K562 (cell line): ENCODE measurements around the gene PDZD8. TPM values are rescaled to one million over a fixed set of nuclear protein-coding genes. Genes with fewer than 3 reads are reported as not detected.

Experiments used
- ATAC-seq: fragments of 200-7000 bp; cut with Tn5 transposase; 3 replicates; pipeline ENCODE4 v1.9.1; 2020; ENCODE audit warnings: moderate library complexity
- BruUV-seq: library from RNA; stranded (reverse); fragments of 400-500 nt; replicated peaks from 2 replicates; lab custom pipeline; 2021; lab: Mats Ljungman, UMichigan
- CTCF ChIA-PET: fragments of 300-600 bp; formaldehyde crosslinking; extraction: SDS; loops from one replicate; lab custom pipeline; 2021; ENCODE audit warnings: low intra/inter-chr PET ratio; lab: Yijun Ruan, JAX
- POLR2A ChIA-PET: fragments of 300-600, 350-650 bp; sonication (Branson Sonifier 250); formaldehyde crosslinking; extraction: SDS; loops from one replicate; lab custom pipeline; 2021; ENCODE audit warnings: antibody characterized with exemption, inconsistent platforms; lab: Yijun Ruan, JAX
- DNase-seq, 4 experiments: peaks; one replicate each; pipeline versions ENCODE4 v3.0.0 to v3.0.0-alpha.2; 2011 to 2018; ENCODE audit warnings: low spot score in 3 of 4, mixed read lengths in 3 of 4; ENCODE audit errors: extremely low read depth in 1 of 4
- FAIRE-seq: peaks from 2 replicates; lab custom pipeline; 2011; peaks lifted over from hg19 to GRCh38; lab: Jason Lieb, UNC
- H2AFZ ChIP-seq: 2 replicates; pipeline ENCODE4 v1.6.0; 2011; ENCODE audit warnings: low read depth, low read length, control low read depth, inconsistent platforms
- H3K27ac ChIP-seq: fragments of 200-600 bp; 3 replicates; pipeline ENCODE4 v1.8.0; 2011; ENCODE audit warnings: low read depth, mild to moderate bottlenecking, control low read depth, inconsistent platforms, low read length, moderate library complexity, mixed read lengths; ENCODE audit errors: extremely low read depth
- H3K27me3 ChIP-seq, 2 experiments: fragments of 300-600 bp in 1 of 2; 2 replicates in 1 of 2; 3 replicates in 1 of 2; pipeline versions ENCODE4 v1.6.0 to v1.8.0; 2011; ENCODE audit warnings: inconsistent platforms in 2 of 2, low read length in 2 of 2, mild to moderate bottlenecking in 1 of 2, mixed read lengths in 1 of 2, moderate library complexity in 1 of 2; ENCODE audit not compliant: control insufficient read depth in 2 of 2, insufficient read depth in 2 of 2
- H3K36me3 ChIP-seq: fragments of 300-600 bp; 3 replicates; pipeline ENCODE4 v1.8.0; 2011; ENCODE audit warnings: mild to moderate bottlenecking, low read length, inconsistent platforms; ENCODE audit not compliant: control insufficient read depth, insufficient read depth
- H3K4me1 ChIP-seq, 2 experiments: fragments of 200-600 bp in 1 of 2; replicated peaks in 1 of 2; 2 replicates in 1 of 2; 3 replicates in 1 of 2; pipeline versions ENCODE4 v1.5.1 to v1.8.0; 2011; ENCODE audit warnings: inconsistent platforms in 2 of 2, low read length in 2 of 2, mild to moderate bottlenecking in 1 of 2, mixed read lengths in 1 of 2, moderate library complexity in 1 of 2; ENCODE audit not compliant: control insufficient read depth in 2 of 2, insufficient read depth in 2 of 2
- H3K4me2 ChIP-seq: 2 replicates; pipeline ENCODE4 v1.6.1; 2011; ENCODE audit warnings: low read length, control low read depth, inconsistent platforms, mixed read lengths; ENCODE audit not compliant: insufficient read depth
- H3K4me3 ChIP-seq: fragments of 200-600 bp; sonication (generic), shearing (Covaris generic); 2 replicates; pipeline ENCODE4 v1.5.1; 2016; ENCODE audit warnings: control low read depth, inconsistent platforms
- H3K79me2 ChIP-seq: fragments of 200-600 bp; 3 replicates; pipeline ENCODE4 v1.8.0; 2011; ENCODE audit warnings: low read length, inconsistent platforms; ENCODE audit not compliant: control insufficient read depth, insufficient read depth
- H3K9ac ChIP-seq, 2 experiments: 2 replicates each; pipeline versions ENCODE4 v1.6.0 to v1.6.1; 2011; ENCODE audit warnings: low read depth in 2 of 2, low read length in 2 of 2, control low read depth in 1 of 2, inconsistent platforms in 1 of 2, mild to moderate bottlenecking in 1 of 2, mixed read lengths in 1 of 2; ENCODE audit not compliant: insufficient read depth in 1 of 2
- H3K9me1 ChIP-seq: one replicate; pipeline ENCODE4 v1.6.0; 2011; ENCODE audit warnings: inconsistent platforms, mild to moderate bottlenecking, low read length, moderate library complexity; ENCODE audit not compliant: control insufficient read depth, insufficient read depth
- H3K9me3 ChIP-seq: replicated peaks from 2 replicates; pipeline ENCODE4 v1.5.1; 2011; ENCODE audit warnings: low read depth, low read length, inconsistent platforms; ENCODE audit not compliant: control insufficient read depth, insufficient read depth
- H4K20me1 ChIP-seq: replicated peaks from 2 replicates; pipeline ENCODE4 v1.6.1; 2011; ENCODE audit warnings: low read length, inconsistent platforms, mixed read lengths; ENCODE audit not compliant: control insufficient read depth, insufficient read depth
- GATAD2A ChIP-seq: fragments of 450-650 bp; IDR thresholded peaks from 2 replicates; pipeline ENCODE4 v1.6.1; 2017
- KHSRP ChIP-seq: fragments of 450-650 bp; IDR thresholded peaks from 2 replicates; pipeline ENCODE4 v1.6.1; 2017
- NCOA6 ChIP-seq: fragments of 450-650 bp; IDR thresholded peaks from 2 replicates; pipeline ENCODE4 v1.6.1; 2017; ENCODE audit warnings: mild to moderate bottlenecking
- PHF21A ChIP-seq: fragments of 450-650 bp; IDR thresholded peaks from 2 replicates; pipeline ENCODE4 v1.6.1; 2017; ENCODE audit warnings: low read depth, borderline replicate concordance
- WGBS: fragments of 100-300 bp; shearing (Covaris generic); methylation state at CpG from one replicate; pipeline ENCODE4 v1.1.6; 2016; ENCODE audit warnings: low coverage, mixed read lengths; ENCODE audit not compliant: insufficient coverage; ENCODE audit errors: missing lambda C conversion rate; 5-methylcytosine and 5-hydroxymethylcytosine counted together
- in situ Hi-C: fragments of 300-500 bp; cut with MboI; formaldehyde crosslinking; loops from 4 replicates; pipeline ENCODE4 v1.15.0; 2018; ENCODE audit warnings: inconsistent platforms, mixed read lengths
- intact Hi-C: fragments of 100-400 bp; cut with micrococcal nuclease; formaldehyde crosslinking; loops from 2 replicates; pipeline ENCODE4 v1.14.2; 2022
- polyA plus RNA-seq, 8 experiments: library from polyadenylated mRNA; depleted of rRNA in 4 of 8; stranded (reverse) in 5 of 8; unstranded in 3 of 8; fragments of >200 nt; fragmentation: Nextera tagmentation in 2 of 8; fragmentation: Illumina TruSeq in 1 of 8; extraction: Ambion mirVana in 2 of 8; extraction: Trizol in 1 of 8; gene quantifications; 2 replicates each; pipeline versions ENCODE4 v1.2.1 to v1.2.3, GENCODE V29; 2011 to 2014; ENCODE audit warnings: inconsistent platforms in 1 of 8, missing spikeins in 1 of 8
- total RNA-seq, 7 experiments: library from RNA; depleted of rRNA in 6 of 7; stranded (reverse); fragments of >200 nt in 6 of 7; fragmentation: Illumina TruSeq in 2 of 7; extraction: Trizol in 2 of 7; gene quantifications; 2 replicates each; pipeline versions ENCODE4 v1.2.1 to v1.2.3, GENCODE V29; 2011 to 2021; ENCODE audit warnings: low replicate concordance in 1 of 7
- TF ChIP-seq, protein P1 (sequence below): sonication (generic); formaldehyde crosslinking; IDR thresholded peaks from 2 replicates; pipeline ENCODE4 v1.8.0; 2023; ENCODE audit warnings: mild to moderate bottlenecking, missing genetic modification reagents

The PDZD8 gene
- total and polyA plus RNA-seq, 9 of the 15 experiments (the other 6 are each of a cell fraction or from before 2014, with no cell fraction given), result 5.5 to 53.4 (median 36.8) TPM

DNA sequence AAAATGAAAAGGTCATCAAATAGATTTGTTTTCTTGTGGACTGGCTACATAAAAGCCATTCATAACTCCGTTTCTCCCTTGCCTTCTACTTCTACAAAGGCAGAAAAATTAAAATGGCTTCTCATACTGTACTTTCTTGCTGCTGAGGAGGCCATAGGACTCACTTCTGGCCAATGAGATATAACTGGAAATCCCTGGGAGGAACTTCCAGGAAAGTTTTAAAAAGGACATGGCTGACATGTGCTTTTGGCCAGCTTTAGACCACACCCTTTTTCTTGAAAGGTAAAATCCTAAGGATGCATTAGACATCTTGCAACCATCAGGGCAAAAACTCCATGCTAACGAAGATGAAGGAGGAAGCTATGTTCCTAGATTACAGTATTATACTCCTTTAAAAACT lies 58.5 kb downstream of the PDZD8 start:
- Histone ChIP-seq H2AFZ (no peak overlapping the region), H3K4me1 (no peaks in the 10 kb centered on the region), H3K36me3 (peaks cover 68% of the 10 kb centered on the region), H3K9ac (no peak overlapping the region), H3K27ac (no peak overlapping the region), H3K4me3 (no peak overlapping the region), H3K9me3 (no peaks in the 10 kb centered on the region), H3K9me1 (no peaks in the 10 kb centered on the region), H3K27me3 (no peaks in the 10 kb centered on the region), H4K20me1 (no peaks in the 10 kb centered on the region; the same call in 1 of the 2 replicates), H3K79me2 (peaks cover 68% of the 10 kb centered on the region), H3K4me2 (no peak overlapping the region)
- DNase-seq (no peak), FAIRE-seq (no peak), ATAC-seq (no peak)
- BruUV-seq, result no TSS peak
- TF ChIP-seq NCOA6 (no peak), KHSRP (no peak), GATAD2A (no peak), PHF21A (no peak)
- TF ChIP-seq, protein P1, sequence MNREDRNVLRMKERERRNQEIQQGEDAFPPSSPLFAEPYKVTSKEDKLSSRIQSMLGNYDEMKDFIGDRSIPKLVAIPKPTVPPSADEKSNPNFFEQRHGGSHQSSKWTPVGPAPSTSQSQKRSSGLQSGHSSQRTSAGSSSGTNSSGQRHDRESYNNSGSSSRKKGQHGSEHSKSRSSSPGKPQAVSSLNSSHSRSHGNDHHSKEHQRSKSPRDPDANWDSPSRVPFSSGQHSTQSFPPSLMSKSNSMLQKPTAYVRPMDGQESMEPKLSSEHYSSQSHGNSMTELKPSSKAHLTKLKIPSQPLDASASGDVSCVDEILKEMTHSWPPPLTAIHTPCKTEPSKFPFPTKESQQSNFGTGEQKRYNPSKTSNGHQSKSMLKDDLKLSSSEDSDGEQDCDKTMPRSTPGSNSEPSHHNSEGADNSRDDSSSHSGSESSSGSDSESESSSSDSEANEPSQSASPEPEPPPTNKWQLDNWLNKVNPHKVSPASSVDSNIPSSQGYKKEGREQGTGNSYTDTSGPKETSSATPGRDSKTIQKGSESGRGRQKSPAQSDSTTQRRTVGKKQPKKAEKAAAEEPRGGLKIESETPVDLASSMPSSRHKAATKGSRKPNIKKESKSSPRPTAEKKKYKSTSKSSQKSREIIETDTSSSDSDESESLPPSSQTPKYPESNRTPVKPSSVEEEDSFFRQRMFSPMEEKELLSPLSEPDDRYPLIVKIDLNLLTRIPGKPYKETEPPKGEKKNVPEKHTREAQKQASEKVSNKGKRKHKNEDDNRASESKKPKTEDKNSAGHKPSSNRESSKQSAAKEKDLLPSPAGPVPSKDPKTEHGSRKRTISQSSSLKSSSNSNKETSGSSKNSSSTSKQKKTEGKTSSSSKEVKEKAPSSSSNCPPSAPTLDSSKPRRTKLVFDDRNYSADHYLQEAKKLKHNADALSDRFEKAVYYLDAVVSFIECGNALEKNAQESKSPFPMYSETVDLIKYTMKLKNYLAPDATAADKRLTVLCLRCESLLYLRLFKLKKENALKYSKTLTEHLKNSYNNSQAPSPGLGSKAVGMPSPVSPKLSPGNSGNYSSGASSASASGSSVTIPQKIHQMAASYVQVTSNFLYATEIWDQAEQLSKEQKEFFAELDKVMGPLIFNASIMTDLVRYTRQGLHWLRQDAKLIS (CRISPR knock-in tag), result no peak
- POLR2A ChIA-PET, result no interaction called here
- in situ Hi-C loops, result no loop called here
- WGBS, result 90% methylated on average over 2 of the region's 2 CpGs
- CTCF ChIA-PET, result no interaction called here
- intact Hi-C loops, result no loop called here
